A204.1 (cell line): ENCODE data around the gene MT1HL1.
"Not testable (repeated sequence)": the region's sequence is repeated elsewhere in the genome, so short reads cannot be mapped to it uniquely, and the experiment has no call there.

Experiments used
- FAIRE-seq: peaks from 2 replicates; lab custom pipeline; 2012; peaks lifted over from hg19 to GRCh38; lab: Jason Lieb, UNC

Gene MT1HL1

GRCh38 chr1:236975461-236975860 is 28.8 kb downstream of the MT1HL1 start:
- no peak for FAIRE-seq

- FAIRE-seq, result not testable (repeated sequence)
These were observed 30.2 kb downstream of the MT1HL1 start for GRCh38 chr1:236974025-236974424.

- FAIRE-seq, result no peak
These were observed 37.6 kb downstream of the MT1HL1 start for GRCh38 chr1:236966636-236967035.

GRCh38 chr1:236963920-236964319 is 40.3 kb downstream of the MT1HL1 start:
- no peak for FAIRE-seq

- no peak for FAIRE-seq
These were observed 45.1 kb downstream of the MT1HL1 start for GRCh38 chr1:236959112-236959511.

- no peak for FAIRE-seq
These were observed 47.0 kb downstream of the MT1HL1 start for GRCh38 chr1:236957235-236957634.
